HEK293 (cell line): Measurements from ENCODE around the gene VIPR2.
"Not testable (repeated sequence)": the region's sequence is repeated elsewhere in the genome, so short reads cannot be mapped to it uniquely, and the experiment has no call there.

Experiments used
- CTCF ChIA-PET: fragments of 350-600 bp; formaldehyde crosslinking; extraction: SDS; loops from one replicate; lab custom pipeline; 2021; ENCODE audit warnings: antibody characterized with exemption; lab: Yijun Ruan, JAX
- POLR2A ChIA-PET: fragments of 300-600 bp; formaldehyde crosslinking; extraction: SDS; loops from one replicate; lab custom pipeline; 2020; ENCODE audit warnings: antibody characterized with exemption, inconsistent platforms; lab: Yijun Ruan, JAX
- H3K27ac ChIP-seq: fragments of 200-500 bp; sonication (Bioruptor generic); 2 replicates; pipeline ENCODE4 v1.5.1; 2014; ENCODE audit warnings: low read depth, low read length, control low read depth, inconsistent platforms; ENCODE audit errors: extremely low read depth
- H3K36me3 ChIP-seq, 2 experiments: fragments of 200-500 bp in 1 of 2; sonication (Bioruptor generic) in 1 of 2; 1 replicate in 1 of 2; 2 replicates in 1 of 2; pipeline ENCODE4 v1.5.1; 2014 to 2017; ENCODE audit warnings: inconsistent platforms in 2 of 2, low read length in 2 of 2; ENCODE audit not compliant: control insufficient read depth in 2 of 2, insufficient read depth in 1 of 2
- H3K4me1 ChIP-seq: fragments of 200-500 bp; sonication (Bioruptor generic); 2 replicates; pipeline ENCODE4 v1.5.1; 2014; ENCODE audit warnings: mild to moderate bottlenecking, low read length, inconsistent platforms; ENCODE audit not compliant: control insufficient read depth, insufficient read depth
- H3K4me3 ChIP-seq: 2 replicates; pipeline ENCODE4 v1.5.1; 2011; ENCODE audit warnings: low read depth, mild to moderate bottlenecking, control low read depth, low read length, moderate library complexity
- H3K9me3 ChIP-seq: fragments of 200-500 bp; sonication (Bioruptor generic); 2 replicates; pipeline ENCODE4 v1.5.1; 2014; ENCODE audit warnings: low read depth, low read length, inconsistent platforms; ENCODE audit not compliant: control insufficient read depth, insufficient read depth
- AEBP2 ChIP-seq: fragments of 450-650 bp; formaldehyde crosslinking; IDR thresholded peaks from 2 replicates; pipeline ENCODE4 v1.5.1; 2016; ENCODE audit warnings: missing biosample characterization, missing genetic modification characterization, borderline replicate concordance
- INSM2 ChIP-seq: fragments of 450-650 bp; formaldehyde crosslinking; IDR thresholded peaks from 2 replicates; pipeline ENCODE4 v1.5.1; 2016; ENCODE audit warnings: missing biosample characterization, missing genetic modification characterization
- KLF10 ChIP-seq: fragments of 450-650 bp; IDR thresholded peaks from 2 replicates; pipeline ENCODE4 v1.5.1; 2018; ENCODE audit warnings: missing biosample characterization, mild to moderate bottlenecking, missing genetic modification characterization
- PRDM1 ChIP-seq: fragments of 450-650 bp; formaldehyde crosslinking; IDR thresholded peaks from 2 replicates; pipeline ENCODE4; 2016; ENCODE audit warnings: missing biosample characterization, missing genetic modification characterization
- PRDM10 ChIP-seq: fragments of 450-650 bp; formaldehyde crosslinking; IDR thresholded peaks from 2 replicates; pipeline ENCODE4 v1.5.1; 2016; ENCODE audit warnings: missing biosample characterization, missing genetic modification characterization
- PRDM2 ChIP-seq: fragments of 450-650 bp; formaldehyde crosslinking; IDR thresholded peaks from 2 replicates; pipeline ENCODE4 v1.5.1; 2016; ENCODE audit warnings: missing biosample characterization, missing genetic modification characterization, borderline replicate concordance
- SCRT1 ChIP-seq: fragments of 450-650 bp; formaldehyde crosslinking; IDR thresholded peaks from 2 replicates; pipeline ENCODE4 v1.5.1; 2016; ENCODE audit warnings: missing biosample characterization, missing genetic modification characterization, borderline replicate concordance
- SCRT2 ChIP-seq: fragments of 450-650 bp; formaldehyde crosslinking; IDR thresholded peaks from 2 replicates; pipeline ENCODE4 v1.5.1; 2016; ENCODE audit warnings: missing biosample characterization, missing genetic modification characterization
- ZNF146 ChIP-seq: fragments of 450-650 bp; formaldehyde crosslinking; IDR thresholded peaks from 2 replicates; pipeline ENCODE4 v1.5.1; 2016; ENCODE audit warnings: missing biosample characterization, missing genetic modification characterization
- ZNF19 ChIP-seq: fragments of 450-650 bp; formaldehyde crosslinking; IDR thresholded peaks from 2 replicates; pipeline ENCODE4; 2016; ENCODE audit warnings: missing biosample characterization, missing genetic modification characterization, low read depth
- ZNF211 ChIP-seq: fragments of 450-650 bp; formaldehyde crosslinking; IDR thresholded peaks from 2 replicates; pipeline ENCODE4 v1.5.1; 2016; ENCODE audit warnings: low read depth, missing biosample characterization, missing genetic modification characterization
- ZNF324 ChIP-seq: fragments of 450-650 bp; formaldehyde crosslinking; IDR thresholded peaks from 2 replicates; pipeline ENCODE4 v1.5.1; 2016; ENCODE audit warnings: missing biosample characterization, missing genetic modification characterization
- ZNF549 ChIP-seq: fragments of 450-650 bp; IDR thresholded peaks from 2 replicates; pipeline ENCODE4 v1.5.1; 2018; ENCODE audit warnings: missing biosample characterization, missing genetic modification characterization, mild to moderate bottlenecking, inconsistent platforms, moderate library complexity
- ZNF555 ChIP-seq: fragments of 450-650 bp; formaldehyde crosslinking; conservative IDR thresholded peaks from 2 replicates; pipeline ENCODE4 v1.5.1; 2017; ENCODE audit warnings: missing biosample characterization, mild to moderate bottlenecking, missing genetic modification characterization, inconsistent platforms
- ZNF677 ChIP-seq: fragments of 450-650 bp; IDR thresholded peaks from 2 replicates; pipeline ENCODE4 v1.5.0; 2018; ENCODE audit warnings: missing biosample characterization, mild to moderate bottlenecking, missing genetic modification characterization, moderate library complexity
- ZNF76 ChIP-seq: fragments of 450-650 bp; formaldehyde crosslinking; IDR thresholded peaks from 2 replicates; pipeline ENCODE4; 2016; ENCODE audit warnings: low read depth, missing biosample characterization, missing genetic modification characterization, borderline replicate concordance
- ZNF791 ChIP-seq: fragments of 450-650 bp; formaldehyde crosslinking; IDR thresholded peaks from 2 replicates; pipeline ENCODE4 v1.5.1; 2016; ENCODE audit warnings: missing biosample characterization, missing genetic modification characterization

The VIPR2 gene

GRCh38 chr7:159007364-159007995 is 137.2 kb downstream of the VIPR2 start (continued):
- no peak for TF ChIP-seq PRDM2
- TF ChIP-seq SCRT2 (tag by site-specific recombination), result no peak
- no peak for TF ChIP-seq INSM2
- TF ChIP-seq SCRT1 (tag by site-specific recombination), result no peak
- TF ChIP-seq ZNF76 (tag by site-specific recombination), result no peak
- no peak for TF ChIP-seq ZNF555 (tag by site-specific recombination)
- TF ChIP-seq PRDM1 (tag by site-specific recombination), result no peak
- no peak for TF ChIP-seq KLF10 (tag by site-specific recombination)
- TF ChIP-seq, all 188 proteins: peak for 0

- Histone ChIP-seq H3K27ac (no peak overlapping the region), H3K4me3 (no peak overlapping the region), H3K9me3 (no peaks in the 10 kb centered on the region), H3K4me1 (no peaks in the 10 kb centered on the region), H3K36me3 (no peaks in the 10 kb centered on the region)
- ChIA-PET CTCF (no interaction called here), POLR2A (no interaction called here)
- TF ChIP-seq AEBP2 (tag by site-specific recombination) (no peak), ZNF324 (tag by site-specific recombination) (no peak), ZNF677 (tag by site-specific recombination) (no peak), PRDM10 (tag by site-specific recombination) (no peak), ZNF791 (no peak), ZNF549 (tag by site-specific recombination) (no peak), ZNF19 (tag by site-specific recombination) (no peak), ZNF211 (no peak), ZNF146 (tag by site-specific recombination) (no peak)
Measured at GRCh38 chr7:159006610-159007130, 138.0 kb downstream of the VIPR2 start.

- CTCF ChIA-PET, H3K4me3 ChIP-seq, POLR2A ChIA-PET: not testable (repeated sequence)
Measured at GRCh38 chr7:159006022-159006609, 138.6 kb downstream of the VIPR2 start.

More at GRCh38 chr7:159006022-159006609, 138.6 kb downstream of the VIPR2 start:
- not testable (repeated sequence) for H3K27ac ChIP-seq, H3K9me3 ChIP-seq, H3K4me1 ChIP-seq, H3K36me3 ChIP-seq
